Omental fat pad (tissue), 4 donors: ENCODE data around the gene GFM1. TPM values are rescaled to one million over a fixed set of nuclear protein-coding genes. Genes with fewer than 3 reads are reported as not detected.

Experiments
- ATAC-seq: fragments of 150-250 bp; one replicate; pipeline ENCODE4 v1.9.1; 2016; ENCODE audit warnings: mild to moderate bottlenecking, moderate library complexity; ENCODE audit not compliant: low FRiP score
- DNase-seq: peaks from one replicate; pipeline ENCODE4 v3.0.0-alpha.2; 2019; ENCODE audit warnings: low spot score
- small RNA-seq: library from RNA; depleted of rRNA; stranded (forward); fragments of <200 nt; gene quantifications from one replicate; pipeline ENCODE3, GENCODE V24; 2016
- total RNA-seq, 4 donors: library from RNA; depleted of rRNA; stranded (reverse); fragments of >200 nt; gene quantifications; one replicate each; pipeline ENCODE4 v1.1.0, GENCODE V29; 2016
- TF ChIP-seq, protein P1 (sequence below), 3 donors: fragments of 450-650 bp; IDR thresholded peaks; one replicate each; pipeline ENCODE4 v1.5.1; 2016 to 2017; ENCODE audit warnings: antibody characterized with exemption in 3 of 3, mild to moderate bottlenecking in 3 of 3, moderate library complexity in 2 of 3

Gene GFM1
- total RNA-seq, 4 donors from 2014 or later = 45.4 to 91.4 (median 60.0) TPM

DNA sequence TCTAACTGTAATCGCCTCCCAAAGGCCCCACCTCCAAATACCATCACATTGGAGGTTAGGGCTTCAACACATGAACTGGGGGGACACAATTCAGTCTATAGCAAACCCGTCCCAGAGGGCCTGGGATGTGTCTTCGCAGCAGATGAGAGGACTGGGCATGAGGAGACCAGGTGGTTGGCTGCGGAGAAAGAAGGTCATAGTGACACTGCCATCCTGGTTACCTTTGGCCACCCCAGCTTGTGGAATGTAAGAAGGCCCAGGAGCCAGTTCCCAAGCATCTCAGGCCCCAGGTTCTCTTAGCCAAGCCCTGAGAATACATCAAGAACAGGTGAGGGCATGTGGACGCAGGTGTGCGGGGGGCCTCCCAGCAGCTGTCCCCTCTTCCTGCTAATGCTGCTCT lies 94.3 kb downstream of the GFM1 start:
- TF ChIP-seq, protein P1, sequence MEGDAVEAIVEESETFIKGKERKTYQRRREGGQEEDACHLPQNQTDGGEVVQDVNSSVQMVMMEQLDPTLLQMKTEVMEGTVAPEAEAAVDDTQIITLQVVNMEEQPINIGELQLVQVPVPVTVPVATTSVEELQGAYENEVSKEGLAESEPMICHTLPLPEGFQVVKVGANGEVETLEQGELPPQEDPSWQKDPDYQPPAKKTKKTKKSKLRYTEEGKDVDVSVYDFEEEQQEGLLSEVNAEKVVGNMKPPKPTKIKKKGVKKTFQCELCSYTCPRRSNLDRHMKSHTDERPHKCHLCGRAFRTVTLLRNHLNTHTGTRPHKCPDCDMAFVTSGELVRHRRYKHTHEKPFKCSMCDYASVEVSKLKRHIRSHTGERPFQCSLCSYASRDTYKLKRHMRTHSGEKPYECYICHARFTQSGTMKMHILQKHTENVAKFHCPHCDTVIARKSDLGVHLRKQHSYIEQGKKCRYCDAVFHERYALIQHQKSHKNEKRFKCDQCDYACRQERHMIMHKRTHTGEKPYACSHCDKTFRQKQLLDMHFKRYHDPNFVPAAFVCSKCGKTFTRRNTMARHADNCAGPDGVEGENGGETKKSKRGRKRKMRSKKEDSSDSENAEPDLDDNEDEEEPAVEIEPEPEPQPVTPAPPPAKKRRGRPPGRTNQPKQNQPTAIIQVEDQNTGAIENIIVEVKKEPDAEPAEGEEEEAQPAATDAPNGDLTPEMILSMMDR (IDR thresholded peaks at IDR 0.05) = no peak
- no peak for ATAC-seq
- no peak for DNase-seq

DNA sequence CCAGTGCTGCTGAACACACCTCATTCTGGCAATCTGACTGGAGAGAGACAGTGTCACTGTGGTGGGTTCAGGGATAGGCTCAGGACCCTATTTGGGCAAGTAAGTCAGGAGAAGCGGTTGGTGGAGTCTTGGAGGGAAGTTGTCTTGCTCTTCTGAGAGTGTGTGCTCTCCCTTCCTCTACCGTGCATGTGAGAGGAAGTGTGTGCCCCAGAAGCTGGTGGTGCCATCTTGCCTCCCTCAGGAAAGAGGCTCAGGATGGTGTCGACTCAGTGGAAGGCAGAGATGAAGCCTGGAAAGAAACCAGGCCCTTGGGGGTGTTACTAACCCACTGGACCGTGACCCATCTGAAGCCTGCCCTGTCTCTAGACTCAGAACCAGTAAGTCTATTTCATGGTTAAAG lies 94.8 kb downstream of the GFM1 start:
- ATAC-seq = no peak
- TF ChIP-seq, protein P1 (IDR thresholded peaks at IDR 0.05) = no peak

DNA sequence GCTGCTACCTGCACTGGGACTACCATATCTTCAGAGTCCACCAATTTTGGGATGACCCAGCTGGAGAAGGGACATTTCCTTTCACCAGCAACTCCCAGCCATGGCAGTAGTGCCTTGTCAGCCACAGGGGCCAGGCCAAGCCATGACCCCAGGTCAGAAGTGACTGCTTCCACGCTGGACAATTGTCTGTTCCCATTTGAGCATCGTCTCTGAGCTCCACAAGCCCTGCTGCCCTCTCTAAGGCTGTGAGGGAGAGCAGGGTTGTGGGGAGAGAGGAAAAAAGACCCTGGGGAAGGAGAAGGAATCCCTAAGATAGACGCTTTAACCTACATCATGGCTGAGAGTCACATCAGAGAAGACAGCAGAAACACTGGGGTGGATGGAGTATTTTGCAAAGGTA lies 95.3 kb downstream of the GFM1 start:
- ATAC-seq (no peak), DNase-seq (no peak)
- TF ChIP-seq, protein P1 (IDR thresholded peaks at IDR 0.05) = no peak

More for the DNA sequence above, 94.8 kb downstream of the GFM1 start:
- DNase-seq = no peak

Small RNA genes lying within 50 kb of the gene (small RNA-seq; reads per million reads assigned to genes)
- gene AC025033.1 (not detected), gene AC080013.6 (not detected)

Other genes starting within 250 kb of the GFM1 start
- gene MLF1, start 73.3 kb upstream of the GFM1 start, total RNA-seq = 10 to 100 TPM in 2 of 4 donors, 1 to 10 TPM in 2; 4.4 to 20.4 (median 10.0) TPM
- gene LXN, start 28.1 kb downstream of the GFM1 start, total RNA-seq = 10 to 100 TPM; 38.3 to 80.6 (median 62.7) TPM
- gene RARRES1, start 87.9 kb downstream of the GFM1 start, total RNA-seq = 100 to 1,000 TPM in 3 of 4 donors, 10 to 100 TPM in 1; 16.1 to 691 (median 335) TPM
- gene MFSD1, start 157.5 kb downstream of the GFM1 start, total RNA-seq = 100 to 1,000 TPM; 113 to 173 (median 129) TPM